Right renal pelvis (tissue), 4 donors: ENCODE measurements around the gene YIPF6. TPM values are rescaled to one million over a fixed set of nuclear protein-coding genes. Genes with fewer than 3 reads are reported as not detected.

Source experiments
- polyA plus RNA-seq, 4 donors: library from polyadenylated mRNA; unstranded; fragments of 120-200 nt; gene quantifications; one replicate each; pipeline ENCODE4 v1.2.1, GENCODE V29; 2013; ENCODE audit not compliant: insufficient read length in 4 of 4

Gene YIPF6
- polyA plus RNA-seq, 4 donors = 44.6 to 51.6 (median 49.4) TPM

Other genes starting within 250 kb of the YIPF6 start
- 10 to 100 TPM in 1 of 4 donors, 1 to 10 TPM in 3; 7.2 to 13.7 (median 8.0) TPM for gene OPHN1, start 65.6 kb upstream of the YIPF6 start, polyA plus RNA-seq
- 10 to 100 TPM; 19.2 to 21.2 (median 19.5) TPM for gene STARD8, start 148.6 kb downstream of the YIPF6 start, polyA plus RNA-seq